H7 (cell line): ENCODE results near the gene PLA2G2C. TPM values are rescaled to one million over a fixed set of nuclear protein-coding genes. Genes with fewer than 3 reads are reported as not detected.

Source experiments
- DNase-seq: peaks from one replicate; pipeline ENCODE4 v3.0.0; 2012
- H3K27me3 ChIP-seq: 2 replicates; pipeline ENCODE4 v1.6.0; 2011; ENCODE audit warnings: mild to moderate bottlenecking, low read length; ENCODE audit not compliant: control insufficient read depth, insufficient read depth
- H3K36me3 ChIP-seq: replicated peaks from 2 replicates; pipeline ENCODE4 v1.5.1; 2011; ENCODE audit warnings: low read length; ENCODE audit not compliant: control insufficient read depth, insufficient read depth
- H3K4me3 ChIP-seq: 2 replicates; pipeline ENCODE4 v1.5.1; 2011; ENCODE audit warnings: low read depth, mild to moderate bottlenecking, control low read depth, low read length, moderate library complexity; ENCODE audit not compliant: insufficient read depth
- total RNA-seq: library from RNA; depleted of rRNA; stranded (reverse); fragments of >200 nt; shearing (Covaris generic); gene quantifications from 2 replicates; pipeline ENCODE4 v1.2.3, GENCODE V29; 2014

The PLA2G2C gene
- total RNA-seq, 1 experiment from 2014 or later = not detected

DNA sequence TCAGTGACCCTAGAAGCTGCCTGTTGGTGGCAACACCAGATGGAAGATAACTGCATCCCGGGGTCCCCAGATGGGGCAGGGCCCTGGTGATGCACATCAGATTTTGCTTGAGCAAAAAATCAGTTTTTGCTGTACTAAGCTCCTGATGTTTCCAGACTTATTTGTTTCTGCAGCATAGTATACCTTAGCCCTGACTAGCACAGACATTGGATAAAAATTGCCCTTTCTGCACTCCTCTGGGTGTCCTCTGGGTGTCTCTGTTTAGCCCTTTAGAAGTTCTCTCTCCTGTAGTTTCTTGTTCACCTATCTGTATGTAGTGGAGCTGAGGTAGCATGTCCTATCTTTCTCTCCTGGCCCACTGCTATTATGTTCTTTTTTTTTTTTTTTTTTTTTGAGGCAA lies 30.3 kb upstream of the PLA2G2C start:
- DNase-seq = peak; percentile 56
- H3K4me3 ChIP-seq = no peak overlapping the region
- H3K27me3 ChIP-seq = peaks cover 1% of the 10 kb centered on the region; the same call in 1 of the 2 replicates
- H3K36me3 ChIP-seq = no peaks in the 10 kb centered on the region

GRCh38 chr1:20215716-20216115 lies 29.4 kb upstream of the PLA2G2C start:
- H3K36me3 ChIP-seq = no peaks in the 10 kb centered on the region
- peaks cover 1% of the 10 kb centered on the region; the same call in 1 of the 2 replicates for H3K27me3 ChIP-seq
- no peak overlapping the region for H3K4me3 ChIP-seq
- no peak for DNase-seq

DNA sequence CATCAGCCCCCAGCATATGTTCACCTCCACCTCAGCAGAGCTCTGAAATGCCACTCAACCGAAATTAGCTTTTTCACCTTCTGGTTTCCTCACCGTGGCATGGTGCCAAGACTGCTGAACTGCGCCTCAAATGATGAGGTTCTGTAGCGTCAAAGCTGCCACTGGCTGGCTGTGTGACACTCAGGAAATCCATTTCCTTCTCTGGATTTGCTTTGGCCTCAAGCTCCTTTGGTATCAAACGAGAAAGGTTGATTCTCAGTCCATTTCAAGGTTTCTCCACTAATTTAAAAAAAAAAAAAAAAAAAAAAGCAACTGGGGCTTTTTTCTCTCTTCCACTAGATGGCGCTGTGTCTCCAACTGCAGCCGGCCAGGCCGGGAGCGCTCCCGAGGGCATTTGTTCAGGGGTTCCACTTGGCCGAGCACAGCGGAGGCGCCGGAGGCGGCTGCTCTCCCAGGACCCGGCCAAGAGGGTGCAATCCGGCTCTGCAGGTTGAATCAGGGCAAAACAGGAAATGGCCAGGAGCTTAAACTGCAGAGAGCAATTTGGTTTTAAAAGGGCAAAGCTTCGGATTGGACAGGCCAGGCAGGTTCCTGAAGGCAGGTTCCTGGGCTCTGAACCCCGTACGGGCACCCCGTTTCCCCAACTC lies 26.5 kb upstream of the PLA2G2C start:
- H3K36me3 ChIP-seq = no peaks in the 10 kb centered on the region
- H3K27me3 ChIP-seq = peaks cover 5% of the 10 kb centered on the region; the same call in 1 of the 2 replicates
- H3K4me3 ChIP-seq = peak overlapping the region; percentile 4; the same call in 1 of the 2 replicates
- DNase-seq = peak; percentile 91

DNA sequence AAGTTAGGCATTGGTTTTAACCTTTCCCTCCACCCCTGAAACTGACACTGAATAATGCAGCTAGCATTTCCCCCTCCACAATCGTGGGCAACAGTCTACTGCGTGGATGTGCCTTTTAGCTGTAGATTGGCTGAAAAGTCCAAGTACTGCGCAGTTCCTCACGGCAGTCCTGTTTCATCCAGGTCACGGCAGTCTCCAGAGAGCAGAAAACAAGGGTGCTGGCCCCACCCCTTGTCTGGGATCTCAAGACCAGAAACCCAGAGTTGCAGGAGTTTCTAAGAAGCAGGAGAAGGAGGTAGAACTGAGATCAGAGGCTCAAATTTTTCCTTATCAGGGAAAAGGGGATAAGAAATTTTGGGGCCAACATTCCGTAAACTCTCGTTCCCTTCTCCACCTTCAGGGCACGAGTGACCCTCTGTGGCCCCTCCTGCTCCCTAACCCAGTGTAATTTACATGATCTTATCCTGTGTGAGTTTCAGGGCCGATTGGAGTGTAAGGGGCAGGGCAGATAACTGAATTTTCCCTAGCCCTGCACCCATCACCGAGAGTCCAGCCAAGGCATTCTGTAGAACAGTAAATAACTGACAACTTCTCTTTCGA lies 25.9 kb upstream of the PLA2G2C start:
- no peak for DNase-seq
- Histone ChIP-seq H3K36me3 (no peaks in the 10 kb centered on the region), H3K4me3 (no peak overlapping the region), H3K27me3 (peaks cover 5% of the 10 kb centered on the region; the same call in 1 of the 2 replicates)

DNA sequence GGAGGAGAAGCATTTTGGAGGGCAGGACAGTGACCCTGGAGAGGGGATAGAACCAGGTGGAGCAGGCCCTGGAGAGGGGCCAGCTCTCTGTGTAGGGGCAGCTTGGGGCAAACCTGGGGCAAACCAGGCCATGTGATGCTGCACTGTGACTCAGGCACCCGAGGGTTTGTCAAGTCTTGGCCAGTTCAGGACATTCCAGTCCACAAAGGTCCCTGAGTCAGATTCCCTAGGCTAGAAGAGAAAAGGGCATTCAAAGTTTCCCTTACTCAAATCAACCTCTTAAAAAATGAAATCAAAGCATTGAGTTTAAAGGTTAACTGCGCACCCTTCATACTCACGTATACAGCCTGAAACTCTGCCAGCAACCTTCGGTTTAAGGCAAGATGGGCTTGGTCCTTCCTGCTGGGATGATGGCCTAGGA lies 25.2 kb upstream of the PLA2G2C start:
- no peaks in the 10 kb centered on the region for H3K36me3 ChIP-seq
- H3K4me3 ChIP-seq = no peak overlapping the region
- no peak for DNase-seq
- peaks cover 5% of the 10 kb centered on the region; the same call in 1 of the 2 replicates for H3K27me3 ChIP-seq

DNA sequence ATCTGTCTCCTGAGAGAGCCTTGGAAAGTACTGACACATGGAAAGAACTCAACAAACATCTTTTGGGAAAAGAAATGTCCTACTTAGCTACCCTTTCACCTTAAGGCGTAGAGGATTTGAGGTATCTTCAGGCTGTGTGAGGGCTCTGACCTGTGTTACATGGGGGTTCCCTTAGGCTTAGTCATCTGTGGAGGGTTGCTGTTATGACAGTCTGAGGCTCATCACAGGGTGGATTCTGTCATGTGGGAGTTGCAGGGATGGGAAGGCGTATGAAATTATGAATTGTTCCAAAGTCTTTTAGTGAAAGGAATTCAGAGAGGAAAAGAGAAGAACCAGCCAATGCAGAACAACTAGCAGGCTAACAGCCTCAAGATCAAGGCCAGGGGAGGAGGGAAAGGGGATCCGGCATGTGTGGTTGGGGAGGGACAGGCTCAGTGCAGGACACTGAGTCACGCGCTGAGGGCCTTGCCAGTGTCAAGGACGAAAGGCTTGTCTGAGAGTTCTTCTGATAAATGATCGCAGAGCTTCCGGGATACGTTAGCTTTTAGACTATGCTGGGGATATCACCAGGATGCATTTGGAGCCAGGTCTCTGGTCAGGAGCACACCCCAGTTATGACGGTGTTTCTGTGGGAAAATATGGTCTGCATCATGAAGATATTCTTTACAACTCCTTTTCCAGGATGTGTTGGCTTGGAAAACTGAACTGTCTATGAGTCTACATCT lies 24.6 kb upstream of the PLA2G2C start:
- Histone ChIP-seq H3K4me3 (no peak overlapping the region), H3K27me3 (peaks cover 5% of the 10 kb centered on the region; the same call in 1 of the 2 replicates), H3K36me3 (no peaks in the 10 kb centered on the region)
- no peak for DNase-seq

- Histone ChIP-seq H3K27me3 (peaks cover 3% of the 10 kb centered on the region; the same call in 1 of the 2 replicates), H3K36me3 (no peaks in the 10 kb centered on the region), H3K4me3 (no peak overlapping the region)
- no peak for DNase-seq
Measured at GRCh38 chr1:20209471-20209870, 23.2 kb upstream of the PLA2G2C start.

- Histone ChIP-seq H3K4me3 (no peak overlapping the region), H3K36me3 (no peaks in the 10 kb centered on the region), H3K27me3 (peaks cover 3% of the 10 kb centered on the region; the same call in 1 of the 2 replicates)
- DNase-seq = no peak
Measured at GRCh38 chr1:20207546-20207945, 21.2 kb upstream of the PLA2G2C start.

GRCh38 chr1:20202166-20202565 lies 15.8 kb upstream of the PLA2G2C start:
- no peak for DNase-seq
- Histone ChIP-seq H3K4me3 (no peak overlapping the region), H3K36me3 (no peaks in the 10 kb centered on the region)

DNA sequence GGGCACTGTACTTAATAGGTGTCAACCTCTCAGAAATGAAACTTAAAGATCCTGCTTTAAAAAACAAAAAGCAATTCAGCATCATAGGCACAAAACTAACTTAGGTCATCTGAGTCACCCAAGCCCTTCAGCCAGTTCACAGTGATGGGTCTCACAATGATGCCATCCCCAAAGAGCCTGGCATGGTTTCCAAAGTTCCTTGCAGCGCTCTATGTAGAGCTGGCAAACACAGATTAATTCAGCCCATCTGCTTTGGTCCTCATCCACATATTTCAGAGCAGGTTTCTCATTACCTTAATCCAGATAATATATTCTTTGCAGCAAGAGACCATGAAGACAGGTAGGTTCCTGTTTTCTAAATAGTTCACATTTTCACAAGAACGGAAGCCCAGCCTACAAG lies 14.6 kb upstream of the PLA2G2C start:
- Histone ChIP-seq H3K27me3 (no peaks in the 10 kb centered on the region; the same call in 1 of the 2 replicates), H3K36me3 (no peaks in the 10 kb centered on the region), H3K4me3 (no peak overlapping the region)
- DNase-seq = no peak

More at GRCh38 chr1:20202166-20202565, 15.8 kb upstream of the PLA2G2C start:
- H3K27me3 ChIP-seq = no peaks in the 10 kb centered on the region; the same call in 1 of the 2 replicates

DNA sequence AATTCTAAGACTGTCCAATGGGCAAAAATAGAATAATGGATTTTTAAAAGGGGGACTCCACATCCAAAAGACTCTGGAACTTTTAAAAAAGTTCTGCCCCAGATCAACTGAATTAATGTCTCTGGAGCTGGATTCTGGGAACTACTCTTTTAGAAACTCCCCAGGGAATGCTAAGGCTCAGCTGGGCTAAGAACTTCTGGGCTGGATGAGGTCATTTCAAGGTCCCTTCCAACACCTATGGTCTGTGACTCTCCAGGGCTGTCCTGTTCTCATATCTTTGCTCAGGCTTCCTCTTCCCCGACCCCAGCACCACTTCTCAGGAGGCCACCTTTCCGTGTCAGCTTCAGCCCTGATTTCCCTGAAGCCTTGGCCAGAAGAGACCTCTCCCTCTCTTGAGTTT lies 13.5 kb upstream of the PLA2G2C start:
- no peak overlapping the region for H3K4me3 ChIP-seq
- DNase-seq = no peak

DNA sequence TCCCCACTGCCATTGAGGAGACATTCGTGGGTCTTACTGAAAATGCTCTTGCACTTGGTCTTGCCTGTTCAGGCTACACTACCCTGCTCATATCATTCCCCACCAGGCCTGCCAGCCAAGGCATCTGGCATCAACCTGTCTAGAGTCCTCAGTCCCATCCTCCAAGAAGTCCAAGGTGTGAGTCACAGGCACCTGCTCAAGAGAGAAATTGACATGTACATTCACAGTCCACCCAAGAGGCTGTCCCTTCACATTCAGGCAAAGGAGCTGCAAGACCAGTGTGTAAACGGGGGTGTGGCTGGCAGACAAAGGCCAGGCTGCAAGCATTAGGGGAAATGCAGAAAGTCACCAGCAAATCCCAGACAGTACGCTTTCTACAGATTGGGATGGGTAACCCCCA lies 13.1 kb upstream of the PLA2G2C start:
- H3K27me3 ChIP-seq = no peaks in the 10 kb centered on the region; the same call in 1 of the 2 replicates
- DNase-seq = no peak
- H3K36me3 ChIP-seq = no peaks in the 10 kb centered on the region
- H3K4me3 ChIP-seq = no peak overlapping the region

More for the DNA sequence above, 13.5 kb upstream of the PLA2G2C start:
- Histone ChIP-seq H3K36me3 (no peaks in the 10 kb centered on the region), H3K27me3 (no peaks in the 10 kb centered on the region; the same call in 1 of the 2 replicates)

GRCh38 chr1:20198918-20199317 lies 12.6 kb upstream of the PLA2G2C start:
- H3K27me3 ChIP-seq = no peaks in the 10 kb centered on the region; the same call in 1 of the 2 replicates
- DNase-seq = no peak
- H3K4me3 ChIP-seq = no peak overlapping the region

DNA sequence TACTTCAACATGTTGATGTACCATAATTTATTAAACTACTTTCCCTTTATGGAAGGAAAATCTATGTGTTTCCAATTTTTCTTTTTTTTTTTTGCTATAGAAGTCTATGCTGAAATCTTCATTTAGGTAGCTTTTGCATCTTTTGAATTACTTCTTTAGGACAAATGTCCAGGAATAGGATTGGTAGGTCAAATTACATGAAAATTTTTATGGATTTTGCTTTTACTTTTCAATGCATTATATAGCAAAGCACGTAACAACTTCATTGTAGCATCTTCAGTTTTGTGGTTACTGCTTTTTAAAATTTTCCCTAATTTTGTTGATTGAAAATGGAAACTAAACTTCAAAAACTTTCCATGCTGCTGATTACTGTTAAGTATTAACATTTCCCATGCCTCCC lies 12.0 kb upstream of the PLA2G2C start:
- no peaks in the 10 kb centered on the region; the same call in 1 of the 2 replicates for H3K27me3 ChIP-seq
- no peaks in the 10 kb centered on the region for H3K36me3 ChIP-seq
- H3K4me3 ChIP-seq = no peak overlapping the region
- no peak for DNase-seq

More at GRCh38 chr1:20198918-20199317, 12.6 kb upstream of the PLA2G2C start:
- no peaks in the 10 kb centered on the region for H3K36me3 ChIP-seq
